B cell (primary cell): ENCODE data around the gene SLC35A5. TPM values are rescaled to one million over a fixed set of nuclear protein-coding genes. Genes with fewer than 3 reads are reported as not detected.

Experiments used
- ATAC-seq: fragments of 200-7000 bp; cut with Tn5 transposase; one replicate; pipeline ENCODE4 v1.10.0; 2021; ENCODE audit warnings: low read depth, mild to moderate bottlenecking, moderate number of reproducible peaks, moderate library complexity
- CTCF ChIA-PET: fragments of 350-600 bp; sonication (Branson Sonifier 250); formaldehyde crosslinking; loops from one replicate; lab custom pipeline; 2021; ENCODE audit warnings: antibody characterized with exemption, inconsistent platforms; lab: Charles Lee
- POLR2A ChIA-PET: fragments of 350-600 bp; sonication (Branson Sonifier 250); formaldehyde crosslinking; loops from one replicate; lab custom pipeline; 2021; ENCODE audit warnings: antibody characterized with exemption; lab: Charles Lee
- DNase-seq: peaks from one replicate; pipeline ENCODE4 v3.0.0; 2013
- H2AFZ ChIP-seq: 2 replicates; pipeline ENCODE4 v1.6.1; 2012; ENCODE audit warnings: mild to moderate bottlenecking, low read depth, low read length; ENCODE audit not compliant: insufficient read depth, poor library complexity, severe bottlenecking
- H3K27ac ChIP-seq, 2 donors: 1 replicate in 1 of 2; 2 replicates in 1 of 2; pipeline ENCODE4 v1.5.1; 2012 to 2013; ENCODE audit warnings: low read length in 2 of 2, mild to moderate bottlenecking in 2 of 2, moderate library complexity in 1 of 2
- H3K27me3 ChIP-seq, 4 experiments: fragments of 200-600 bp in 1 of 4; sonication (generic) in 1 of 4; replicated peaks in 1 of 4; 1 replicate in 2 of 4; 2 replicates in 2 of 4; pipeline versions ENCODE4 v1.6.1 to v1.7.0; 2013 to 2016; ENCODE audit warnings: low read length in 3 of 4, mild to moderate bottlenecking in 2 of 4, mixed read lengths in 1 of 4, moderate library complexity in 1 of 4; ENCODE audit not compliant: insufficient read depth in 4 of 4, control insufficient read depth in 3 of 4; ENCODE audit errors: control extremely low read depth in 1 of 4
- H3K36me3 ChIP-seq, 2 experiments: replicated peaks in 1 of 2; 1 replicate in 1 of 2; 2 replicates in 1 of 2; pipeline versions ENCODE4 v1.6.1 to v1.7.1; 2013; ENCODE audit warnings: low read length in 1 of 2; ENCODE audit not compliant: insufficient read depth in 2 of 2, control insufficient read depth in 1 of 2; ENCODE audit errors: control extremely low read depth in 1 of 2, extremely low read depth in 1 of 2
- H3K4me1 ChIP-seq, 2 donors: fragments of 200-600 bp in 1 of 2; sonication (generic) in 1 of 2; 1 replicate in 1 of 2; 2 replicates in 1 of 2; pipeline versions ENCODE4 v1.5.1 to v1.6.1; 2013 to 2017; ENCODE audit warnings: low read length in 2 of 2; ENCODE audit not compliant: control insufficient read depth in 2 of 2, insufficient read depth in 2 of 2
- H3K4me2 ChIP-seq: replicated peaks from 2 replicates; pipeline ENCODE3; 2012; ENCODE audit warnings: mild to moderate bottlenecking, low read depth, low read length; ENCODE audit not compliant: poor library complexity, severe bottlenecking
- H3K4me3 ChIP-seq, 5 experiments: fragments of 200-600 bp in 1 of 5; sonication (generic) in 1 of 5; 1 replicate in 3 of 5; 2 replicates in 2 of 5; pipeline versions ENCODE4 v1.5.1 to v1.7.0; 2011 to 2016; ENCODE audit warnings: low read length in 4 of 5, mild to moderate bottlenecking in 4 of 5, low read depth in 2 of 5, control low read depth in 1 of 5, moderate library complexity in 1 of 5; ENCODE audit not compliant: insufficient read depth in 1 of 5; ENCODE audit errors: control extremely low read depth in 1 of 5, extremely low read depth in 1 of 5
- H3K79me2 ChIP-seq: fragments of 200-600 bp; sonication (generic); one replicate; pipeline ENCODE4 v1.6.0; 2016; ENCODE audit warnings: low read length; ENCODE audit not compliant: control insufficient read depth, insufficient read depth
- H3K9ac ChIP-seq: fragments of 200-600 bp; sonication (generic); 2 replicates; pipeline ENCODE4 v1.6.1; 2017; ENCODE audit warnings: mild to moderate bottlenecking, low read length, moderate library complexity
- H3K9me3 ChIP-seq, 3 donors: one replicate each; pipeline versions ENCODE4 v1.6.1 to v1.7.1; 2013; ENCODE audit warnings: low read length in 2 of 3; ENCODE audit not compliant: control insufficient read depth in 2 of 3, insufficient read depth in 1 of 3; ENCODE audit errors: control extremely low read depth in 1 of 3
- H4K20me1 ChIP-seq: 2 replicates; pipeline ENCODE4 v1.6.0; 2012; ENCODE audit warnings: mild to moderate bottlenecking, low read length; ENCODE audit not compliant: insufficient read depth, control insufficient read depth, poor library complexity, severe bottlenecking
- H3K27ac Mint-ChIP-seq: one replicate; pipeline ENCODE4 v1.8.0; 2021; ENCODE audit warnings: mixed read lengths
- H3K27me3 Mint-ChIP-seq: one replicate; pipeline ENCODE4 v1.8.0; 2021; ENCODE audit warnings: mixed read lengths
- H3K4me1 Mint-ChIP-seq: one replicate; pipeline ENCODE4 v1.8.0; 2021; ENCODE audit warnings: mixed read lengths
- H3K4me3 Mint-ChIP-seq: one replicate; pipeline ENCODE4 v1.8.0; 2021; ENCODE audit warnings: mixed read lengths
- H3K9me3 Mint-ChIP-seq: one replicate; pipeline ENCODE4 v1.8.0; 2022; ENCODE audit warnings: mixed read lengths; ENCODE audit not compliant: insufficient read depth
- CTCF ChIP-seq: fragments of 200-600 bp; IDR thresholded peaks from one replicate; pipeline ENCODE4 v1.8.0; 2022; ENCODE audit warnings: antibody characterized with exemption, mild to moderate bottlenecking
- EZH2 ChIP-seq: IDR thresholded peaks from 2 replicates; pipeline ENCODE4 v1.6.1; 2012; ENCODE audit warnings: borderline replicate concordance, low read depth, mild to moderate bottlenecking, moderate library complexity, low read length; ENCODE audit not compliant: insufficient read depth, poor library complexity, severe bottlenecking
- WGBS: methylation state at CpG from one replicate; pipeline ENCODE4 v1.1.5; 2013; ENCODE audit warnings: missing lambda C conversion rate; ENCODE audit not compliant: insufficient coverage; 5-methylcytosine and 5-hydroxymethylcytosine counted together
- intact Hi-C: fragments of 100-400 bp; cut with micrococcal nuclease; formaldehyde crosslinking; loops from one replicate; pipeline ENCODE4 v1.10.0; 2022
- polyA plus RNA-seq: library from polyadenylated mRNA; depleted of rRNA; stranded (reverse); fragments of >200 nt; gene quantifications from 2 replicates; pipeline ENCODE4 v1.2.3, GENCODE V29; 2012
- total RNA-seq, 2 donors: library from RNA; stranded (reverse); fragments of 120-200 nt in 1 of 2; gene quantifications; 1 replicate in 1 of 2; 2 replicates in 1 of 2; pipeline versions ENCODE4 v1.2.3 to v1.2.4, GENCODE V29; 2013 to 2022

SLC35A5 gene
- total and polyA plus RNA-seq, 2 donors (not counting 1 experiment from before 2014, with no cell fraction given): 15.4 to 34.9 TPM

GRCh38 chr3:112512320-112512719 lies 49.5 kb upstream of the SLC35A5 start:
- DNase-seq (no peak), ATAC-seq (no peak)
- CTCF ChIA-PET: interaction anchor here (1.1 to 3.3 kb wide), 4 partner anchors 8 to 219 kb away, joined by 5 to 32 read pairs (median 6); partner anchors contain the start of genes BTLA and SLC9C1
- no peaks in the 10 kb centered on the region for H4K20me1 ChIP-seq
- H3K27ac Mint-ChIP-seq: no peak overlapping the region
- no peak overlapping the region for H2AFZ ChIP-seq
- TF ChIP-seq CTCF: no peak
- TF ChIP-seq EZH2: no peak
- no peak overlapping the region for H3K9ac ChIP-seq
- H3K4me1 ChIP-seq: peaks cover 38 to 55% of the 10 kb centered on the region in 2 donors
- peaks cover 34% of the 10 kb centered on the region for H3K79me2 ChIP-seq
- no peaks in the 10 kb centered on the region for H3K27me3 Mint-ChIP-seq
- POLR2A ChIA-PET: no interaction called here
- intact Hi-C loops: no loop called here
- H3K4me3 Mint-ChIP-seq: no peak overlapping the region
- peaks cover 62% of the 10 kb centered on the region for H3K4me1 Mint-ChIP-seq
- no peak overlapping the region for H3K27ac ChIP-seq
- H3K9me3 ChIP-seq: peaks cover 2 to 5% (median 3%) of the 10 kb centered on the region in 3 donors
- H3K9me3 Mint-ChIP-seq: peaks cover 5% of the 10 kb centered on the region
- no peaks in the 10 kb centered on the region for H3K36me3 ChIP-seq
- H3K4me2 ChIP-seq: no peak overlapping the region
- H3K4me3 ChIP-seq: no peak overlapping the region
- no peaks in the 10 kb centered on the region for H3K27me3 ChIP-seq

- no peaks in the 10 kb centered on the region for H3K27me3 Mint-ChIP-seq
- peaks cover 56% of the 10 kb centered on the region for H3K4me1 Mint-ChIP-seq
- ChIA-PET POLR2A (interaction anchor here (1.7 to 1.8 kb wide), 2 partner anchors 15 to 181 kb away, joined by 6 to 12 read pairs; partner anchors contain the start of genes BTLA and CD200), CTCF (interaction anchor here (0.7 to 3.3 kb wide), 8 partner anchors 8 to 403 kb away, joined by 3 to 32 read pairs (median 4); partner anchors contain the start of gene BTLA)
- ATAC-seq (peak; percentile 60), DNase-seq (no peak)
- Histone ChIP-seq H3K9me3 (peaks cover 2 to 8% (median 3%) of the 10 kb centered on the region in 3 donors), H3K9ac (peak overlapping the region; percentile 38), H3K36me3 (no peaks in the 10 kb centered on the region), H3K79me2 (peaks cover 36% of the 10 kb centered on the region), H3K4me2 (peak overlapping the region; percentile 71), H3K4me3 (peak overlapping the region in 1 of 5 experiments; percentile 36), H3K27me3 (no peaks in the 10 kb centered on the region), H3K4me1 (peaks cover 30 to 49% of the 10 kb centered on the region in 2 donors), H3K27ac (peak overlapping the region; percentile 28 to 73), H2AFZ (peak overlapping the region; percentile 37), H4K20me1 (no peaks in the 10 kb centered on the region)
- TF ChIP-seq CTCF: no peak
- no peak for TF ChIP-seq EZH2
- H3K27ac Mint-ChIP-seq: peak overlapping the region; percentile 81
- H3K4me3 Mint-ChIP-seq: peak overlapping the region; percentile 26
- WGBS: no CpG with 5 or more reads among the region's 2 CpGs
- intact Hi-C loops: loop anchor here (5.0 kb wide), 1 partner anchor 47 kb away; no protein-coding TSS in a partner anchor
- H3K9me3 Mint-ChIP-seq: peaks cover 7% of the 10 kb centered on the region
These were observed 47.2 kb upstream of the SLC35A5 start for GRCh38 chr3:112514527-112515128.
